ENCODE measurements around the gene GNS. TPM values are rescaled to one million over a fixed set of nuclear protein-coding genes. Genes with fewer than 3 reads are reported as not detected.

Gene GNS
- total RNA-seq, 4 donors from 2014 or later = 41.9 to 56.5 (median 53.9) TPM

GRCh38 chr12:64673490-64674169, 85.6 kb downstream of the GNS start:
- Histone ChIP-seq H3K27me3 (no peaks in the 10 kb centered on the region), H3K9me3 (no peaks in the 10 kb centered on the region), H3K36me3 (no peaks in the 10 kb centered on the region), H3K27ac (peak overlapping the region in 1 of 4 donors; percentile 31), H3K4me1 (peaks cover 6 to 31% of the 10 kb centered on the region in 2 donors), H3K4me3 (no peak overlapping the region)
- TF ChIP-seq, protein P1, sequence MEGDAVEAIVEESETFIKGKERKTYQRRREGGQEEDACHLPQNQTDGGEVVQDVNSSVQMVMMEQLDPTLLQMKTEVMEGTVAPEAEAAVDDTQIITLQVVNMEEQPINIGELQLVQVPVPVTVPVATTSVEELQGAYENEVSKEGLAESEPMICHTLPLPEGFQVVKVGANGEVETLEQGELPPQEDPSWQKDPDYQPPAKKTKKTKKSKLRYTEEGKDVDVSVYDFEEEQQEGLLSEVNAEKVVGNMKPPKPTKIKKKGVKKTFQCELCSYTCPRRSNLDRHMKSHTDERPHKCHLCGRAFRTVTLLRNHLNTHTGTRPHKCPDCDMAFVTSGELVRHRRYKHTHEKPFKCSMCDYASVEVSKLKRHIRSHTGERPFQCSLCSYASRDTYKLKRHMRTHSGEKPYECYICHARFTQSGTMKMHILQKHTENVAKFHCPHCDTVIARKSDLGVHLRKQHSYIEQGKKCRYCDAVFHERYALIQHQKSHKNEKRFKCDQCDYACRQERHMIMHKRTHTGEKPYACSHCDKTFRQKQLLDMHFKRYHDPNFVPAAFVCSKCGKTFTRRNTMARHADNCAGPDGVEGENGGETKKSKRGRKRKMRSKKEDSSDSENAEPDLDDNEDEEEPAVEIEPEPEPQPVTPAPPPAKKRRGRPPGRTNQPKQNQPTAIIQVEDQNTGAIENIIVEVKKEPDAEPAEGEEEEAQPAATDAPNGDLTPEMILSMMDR (IDR thresholded peaks at IDR 0.05 in 4 of 5, conservative IDR thresholded peaks at IDR 0.05 in 1 of 5) = no peak
- TF ChIP-seq POLR2A (IDR thresholded peaks at IDR 0.05) = no peak
- ATAC-seq = no peak
- in situ Hi-C loops (cut with MboI; ENCODE audit: low sequenced_read_pairs in 4 of 4) = no loop called here
- intact Hi-C loops (cut with DNase I; ENCODE audit: low total_unique reads) = no loop called here
- DNase-seq = no peak

- Histone ChIP-seq H3K36me3 (no peaks in the 10 kb centered on the region), H3K4me3 (no peak overlapping the region), H3K27me3 (no peaks in the 10 kb centered on the region), H3K4me1 (peaks cover 6 to 32% of the 10 kb centered on the region in 2 donors), H3K27ac (peak overlapping the region in 2 of 4 donors; percentile 19 to 31), H3K9me3 (no peaks in the 10 kb centered on the region)
- TF ChIP-seq, protein P1 (IDR thresholded peaks at IDR 0.05 in 4 of 5, conservative IDR thresholded peaks at IDR 0.05 in 1 of 5) = no peak
- TF ChIP-seq POLR2A (IDR thresholded peaks at IDR 0.05) = no peak
- intact Hi-C loops (cut with DNase I; ENCODE audit: low total_unique reads) = no loop called here
- ATAC-seq (no peak), DNase-seq (no peak)
- in situ Hi-C loops (cut with MboI; ENCODE audit: low sequenced_read_pairs in 4 of 4) = no loop called here
Observed at GRCh38 chr12:64672925-64673409, 86.2 kb downstream of the GNS start.

- Histone ChIP-seq H3K36me3 (no peaks in the 10 kb centered on the region), H3K4me1 (peaks cover 6 to 37% of the 10 kb centered on the region in 2 donors), H3K4me3 (no peak overlapping the region), H3K27ac (peak overlapping the region in 1 of 4 donors; percentile 12), H3K27me3 (no peaks in the 10 kb centered on the region), H3K9me3 (no peaks in the 10 kb centered on the region)
- TF ChIP-seq, protein P1 (IDR thresholded peaks at IDR 0.05 in 4 of 5, conservative IDR thresholded peaks at IDR 0.05 in 1 of 5) = no peak
- TF ChIP-seq POLR2A (IDR thresholded peaks at IDR 0.05) = no peak
- in situ Hi-C loops (cut with MboI; ENCODE audit: low sequenced_read_pairs in 4 of 4) = no loop called here
- intact Hi-C loops (cut with DNase I; ENCODE audit: low total_unique reads) = loop anchor here (1.0 kb wide), 1 partner anchor 43 kb away; no protein-coding TSS in a partner anchor
- DNase-seq = no peak
- ATAC-seq = no peak
Observed at GRCh38 chr12:64671681-64672080, 87.5 kb downstream of the GNS start.

DNA sequence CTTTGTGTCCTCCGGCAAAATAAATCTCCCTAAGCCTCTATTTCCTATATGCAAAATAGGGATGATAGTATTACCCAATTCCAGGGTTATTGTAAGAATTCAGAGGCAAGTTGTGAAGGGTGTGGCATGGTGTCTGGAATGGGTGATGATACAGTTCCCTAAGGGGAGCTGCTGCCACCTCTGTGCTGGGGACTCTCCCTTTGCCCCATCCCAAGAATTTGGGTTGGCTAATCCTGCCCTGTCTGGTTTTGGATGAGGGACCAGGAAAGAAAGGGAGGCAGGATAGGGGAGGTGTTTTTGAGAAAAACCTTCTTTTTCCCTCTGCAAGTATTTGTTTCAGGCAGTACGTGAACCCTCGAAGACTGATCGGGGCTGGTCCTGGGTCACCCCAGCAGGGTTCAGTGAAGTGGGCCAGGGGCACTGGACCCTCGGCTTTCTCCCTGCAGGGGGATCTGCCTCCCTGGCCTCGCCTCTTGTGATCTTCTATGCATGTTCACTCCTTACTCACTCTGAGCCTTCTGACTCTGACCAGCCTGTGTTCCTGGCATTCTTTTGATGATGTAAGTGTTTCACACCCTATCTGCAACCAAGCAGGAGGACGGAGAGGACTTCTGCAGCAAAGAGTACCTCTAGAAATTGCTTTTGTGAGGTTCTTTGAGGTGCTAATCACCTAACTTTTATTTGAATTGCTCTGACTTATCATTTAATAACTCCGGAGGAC, 88.1 kb downstream of the GNS start:
- peak overlapping the region in 2 of 4 donors; percentile 7 to 12 for H3K27ac ChIP-seq
- DNase-seq (no peak), ATAC-seq (no peak)
- no peaks in the 10 kb centered on the region for H3K36me3 ChIP-seq
- H3K27me3 ChIP-seq = no peaks in the 10 kb centered on the region
- no peak for TF ChIP-seq POLR2A (IDR thresholded peaks at IDR 0.05)
- TF ChIP-seq, protein P1 (IDR thresholded peaks at IDR 0.05 in 4 of 5, conservative IDR thresholded peaks at IDR 0.05 in 1 of 5) = no peak
- H3K4me3 ChIP-seq = no peak overlapping the region
- in situ Hi-C loops (cut with MboI; ENCODE audit: low sequenced_read_pairs in 4 of 4) = no loop called here
- intact Hi-C loops (cut with DNase I; ENCODE audit: low total_unique reads) = loop anchor here (1.0 kb wide), 1 partner anchor 43 kb away; no protein-coding TSS in a partner anchor
- H3K9me3 ChIP-seq = no peaks in the 10 kb centered on the region
- peaks cover 6 to 43% of the 10 kb centered on the region in 2 donors for H3K4me1 ChIP-seq
